NT2/D1 (cell line): ENCODE data around the gene TYMP.

Experiments used
- YY1 ChIP-seq: IDR thresholded peaks from 2 replicates; pipeline ENCODE4 v1.6.1; 2011; ENCODE audit not compliant: insufficient read length, insufficient read depth
- ZNF274 ChIP-seq: IDR thresholded peaks from 2 replicates; pipeline ENCODE4 v1.6.1; 2011; ENCODE audit warnings: mild to moderate bottlenecking, low read depth, low read length

DNA sequence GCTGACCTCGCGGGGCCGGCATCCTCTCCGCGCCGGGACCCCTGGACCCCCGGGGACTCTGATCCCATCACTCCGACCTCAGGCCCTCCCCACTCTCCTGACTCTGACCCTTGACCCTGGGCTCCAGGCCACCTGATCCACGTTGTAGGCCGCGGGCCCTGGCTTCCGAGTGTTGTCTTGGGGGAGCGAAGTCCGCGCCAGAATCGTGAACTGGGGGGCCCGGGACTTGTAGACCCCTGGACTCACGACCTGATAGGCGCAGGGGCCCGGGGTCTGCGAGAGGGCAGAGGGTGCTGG, 716 bp upstream of the TYMP start:
- TF ChIP-seq YY1 (no peak), ZNF274 (no peak)
